GM18870 (cell line): ENCODE results near the gene CCDC142.
"Not testable (repeated sequence)": the region's sequence is repeated elsewhere in the genome, so short reads cannot be mapped to it uniquely, and the experiment has no call there.

ENCODE experiments used
- ATAC-seq: cut with Tn5 transposase; IDR thresholded peaks from one replicate; pipeline ENCODE4 v1.9.1; 2021; ENCODE audit warnings: moderate library complexity; ENCODE audit not compliant: unreplicated experiment

The CCDC142 gene

GRCh38 chr2:74471332-74472065, 11.3 kb downstream of the CCDC142 start:
- ATAC-seq: no peak

- ATAC-seq: not testable (repeated sequence)
Measured at GRCh38 chr2:74470742-74471141, 12.1 kb downstream of the CCDC142 start.

DNA sequence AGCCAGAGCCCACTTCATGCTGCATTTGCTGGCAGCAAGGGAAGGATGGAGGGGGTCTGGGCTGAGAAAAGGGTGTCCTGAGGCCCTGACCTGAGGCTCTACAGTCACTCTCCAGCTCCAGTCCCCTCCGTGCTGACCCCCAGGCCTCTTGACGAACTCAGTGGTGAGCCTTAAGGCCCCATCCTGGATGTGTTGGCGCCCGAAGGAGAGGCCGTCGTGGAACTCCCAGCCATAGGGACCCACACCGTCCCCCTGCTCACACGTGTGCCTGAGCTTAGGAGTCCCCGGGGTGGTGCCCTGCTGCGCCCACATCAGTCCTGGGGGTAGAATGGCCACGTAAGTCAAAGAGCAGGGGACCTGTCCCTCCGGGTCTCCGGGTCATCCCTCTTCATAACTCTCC, 18.4 kb downstream of the CCDC142 start:
- no peak for ATAC-seq

GRCh38 chr2:74462786-74463105, 20.1 kb downstream of the CCDC142 start:
- no peak for ATAC-seq

GRCh38 chr2:74462054-74462785, 20.6 kb downstream of the CCDC142 start:
- no peak for ATAC-seq

DNA sequence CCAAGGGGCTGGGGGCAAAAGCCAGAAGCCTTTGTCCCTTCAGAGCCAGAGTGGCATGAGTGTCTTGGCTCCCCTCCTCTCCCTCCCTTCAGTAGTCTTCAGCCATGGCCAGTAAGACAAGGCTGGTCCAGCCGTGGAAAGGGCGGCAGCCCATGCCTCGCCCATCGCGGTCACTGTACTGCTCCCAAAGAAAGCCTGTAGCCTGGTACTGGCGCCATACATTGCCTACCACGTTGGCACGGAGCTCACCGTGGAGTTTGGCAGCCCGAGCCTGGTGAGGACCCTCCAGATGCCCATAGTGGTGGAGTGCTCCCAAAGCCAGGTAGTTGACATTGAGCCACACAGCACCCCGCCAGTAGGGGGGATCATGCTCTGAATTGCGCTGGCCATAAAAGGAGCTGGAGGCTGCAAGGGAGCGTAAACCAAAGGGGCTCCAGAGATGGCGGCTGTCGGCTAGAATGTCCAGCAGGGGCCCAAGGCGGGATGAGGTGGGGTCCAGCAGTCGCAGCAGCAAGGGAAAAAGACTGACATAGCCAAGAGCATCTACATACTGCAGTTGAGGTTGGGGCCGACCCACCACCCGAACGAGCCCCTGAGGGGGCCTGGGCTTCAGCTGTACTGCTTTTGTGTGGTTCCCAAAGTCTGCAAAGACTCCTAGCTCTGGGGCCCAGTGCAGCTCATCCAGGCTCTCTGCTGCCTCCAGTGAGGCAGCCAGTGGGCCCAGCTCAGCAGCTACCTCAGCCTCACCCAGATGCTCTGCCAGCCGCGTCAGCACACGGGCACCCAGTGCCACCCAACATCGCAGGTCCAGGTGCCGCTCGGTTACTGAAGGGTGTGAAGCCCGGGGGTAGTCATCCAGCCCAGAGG, 21.4 kb downstream of the CCDC142 start:
- no peak for ATAC-seq

DNA sequence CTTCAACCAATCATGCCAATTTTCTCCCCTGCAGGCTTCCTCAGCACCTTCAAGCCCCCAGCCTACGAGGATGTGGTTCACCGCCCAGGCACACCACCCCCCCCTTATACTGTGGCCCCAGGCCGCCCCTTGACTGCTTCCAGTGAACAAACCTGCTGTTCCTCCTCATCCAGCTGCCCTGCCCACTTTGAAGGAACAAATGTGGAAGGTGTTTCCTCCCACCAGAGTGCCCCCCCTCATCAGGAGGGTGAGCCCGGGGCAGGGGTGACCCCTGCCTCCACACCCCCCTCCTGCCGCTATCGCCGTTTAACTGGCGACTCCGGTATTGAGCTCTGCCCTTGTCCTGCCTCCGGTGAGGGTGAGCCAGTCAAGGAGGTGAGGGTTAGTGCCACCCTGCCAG, 22.6 kb downstream of the CCDC142 start:
- not testable (repeated sequence) for ATAC-seq

- not testable (repeated sequence) for ATAC-seq
Measured at GRCh38 chr2:74459503-74460118, 23.2 kb downstream of the CCDC142 start.

DNA sequence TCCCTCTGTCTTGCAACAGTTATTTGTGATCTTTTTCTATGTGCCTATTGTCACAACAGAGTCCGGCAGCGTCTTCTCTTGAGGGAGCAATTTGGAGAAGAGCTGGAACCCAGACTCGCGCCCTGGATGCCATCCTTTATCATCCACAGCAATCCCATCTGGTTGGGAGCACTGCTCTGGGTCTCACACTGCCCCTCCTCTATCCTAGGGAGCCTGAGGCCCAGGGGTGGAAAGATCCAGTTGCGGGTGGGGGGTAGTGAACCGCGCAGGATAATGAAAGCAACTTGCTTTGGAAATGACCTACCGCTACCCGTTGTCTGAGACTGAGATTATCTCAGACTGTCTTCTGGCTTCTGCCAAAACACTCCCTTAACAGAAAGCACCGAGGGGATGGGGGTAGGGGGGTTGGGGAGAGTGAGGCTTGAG, 23.8 kb downstream of the CCDC142 start:
- ATAC-seq: no peak

GRCh38 chr2:74458132-74458937, 24.5 kb downstream of the CCDC142 start, which contains the start of gene WBP1:
WBP1 (plus strand) TSS chr2:74458438; CDS start chr2:74458603, 165 bp downstream.
- ATAC-seq: peak; percentile 89

DNA sequence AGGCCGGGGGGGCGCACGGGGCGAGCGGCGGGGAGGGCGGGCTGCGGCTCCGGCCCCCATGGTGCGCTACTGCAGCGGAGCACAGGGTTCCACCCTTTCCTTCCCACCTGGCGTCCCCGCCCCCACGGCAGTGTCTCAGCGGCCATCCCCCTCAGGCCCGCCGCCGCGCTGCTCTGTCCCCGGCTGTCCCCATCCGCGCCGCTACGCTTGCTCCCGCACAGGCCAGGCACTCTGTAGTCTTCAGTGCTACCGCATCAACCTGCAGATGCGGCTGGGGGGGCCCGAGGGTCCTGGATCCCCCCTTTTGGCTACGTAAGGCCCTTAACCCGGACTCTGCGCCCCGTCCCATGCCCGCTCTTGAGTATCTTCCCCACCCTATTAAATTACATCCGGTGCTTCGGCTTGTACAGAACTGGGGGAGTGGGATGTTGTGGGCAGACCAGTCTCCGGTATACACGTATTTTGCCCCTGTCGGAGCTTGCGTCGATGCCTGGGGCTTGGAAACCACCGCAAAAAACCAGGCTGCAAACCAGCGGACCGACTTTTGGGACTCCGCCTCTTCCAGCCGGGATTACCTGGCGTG, 25.2 kb downstream of the CCDC142 start:
- peak; percentile 16 for ATAC-seq

- no peak for ATAC-seq
Measured at GRCh38 chr2:74457129-74457548, 25.7 kb downstream of the CCDC142 start.

DNA sequence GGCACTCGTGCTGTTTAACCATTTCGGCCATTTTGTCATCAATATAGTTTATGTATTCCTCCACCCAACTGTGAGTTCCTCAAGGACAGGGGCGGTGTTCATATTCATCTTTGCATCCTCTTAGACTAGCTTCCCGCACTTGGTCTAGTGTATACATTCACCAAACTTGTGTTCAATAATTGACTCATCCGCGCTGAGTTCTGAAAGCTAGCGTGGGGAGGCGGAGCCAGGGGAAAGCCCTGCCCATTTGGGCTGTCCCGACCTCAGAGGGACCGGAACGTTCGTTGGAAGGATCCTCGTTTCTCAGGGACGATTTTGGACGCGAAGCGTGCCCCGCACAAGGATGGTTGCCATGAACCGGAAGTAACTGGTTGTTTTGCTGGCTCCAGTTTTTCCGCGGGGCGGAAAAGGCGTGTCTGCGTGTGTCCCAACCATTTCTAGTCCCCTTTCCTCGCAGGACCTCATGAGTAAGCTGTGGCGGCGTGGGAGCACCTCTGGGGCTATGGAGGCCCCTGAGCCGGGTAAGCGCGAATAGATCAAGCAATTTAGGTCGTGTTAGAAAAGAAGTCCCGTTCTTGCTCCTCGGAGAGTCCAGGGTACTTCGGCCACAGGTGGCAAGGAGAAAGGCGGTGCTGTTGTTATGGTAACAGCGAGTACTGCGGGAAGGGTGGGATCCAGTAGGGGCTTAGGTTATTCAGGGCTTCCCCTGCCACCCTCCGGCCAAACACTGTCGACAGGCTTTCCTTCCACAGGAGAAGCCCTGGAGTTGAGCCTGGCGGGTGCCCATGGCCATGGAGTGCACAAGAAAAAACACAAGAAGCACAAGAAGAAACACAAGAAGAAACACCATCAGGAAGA, 27.9 kb downstream of the CCDC142 start, which contains the start of gene INO80B:
Gene INO80B (plus strand): TSS at position 434 of the 858 bp plus-strand sequence. CDS start 30 bp downstream, at position 464.
- ATAC-seq: peak; percentile 53

DNA sequence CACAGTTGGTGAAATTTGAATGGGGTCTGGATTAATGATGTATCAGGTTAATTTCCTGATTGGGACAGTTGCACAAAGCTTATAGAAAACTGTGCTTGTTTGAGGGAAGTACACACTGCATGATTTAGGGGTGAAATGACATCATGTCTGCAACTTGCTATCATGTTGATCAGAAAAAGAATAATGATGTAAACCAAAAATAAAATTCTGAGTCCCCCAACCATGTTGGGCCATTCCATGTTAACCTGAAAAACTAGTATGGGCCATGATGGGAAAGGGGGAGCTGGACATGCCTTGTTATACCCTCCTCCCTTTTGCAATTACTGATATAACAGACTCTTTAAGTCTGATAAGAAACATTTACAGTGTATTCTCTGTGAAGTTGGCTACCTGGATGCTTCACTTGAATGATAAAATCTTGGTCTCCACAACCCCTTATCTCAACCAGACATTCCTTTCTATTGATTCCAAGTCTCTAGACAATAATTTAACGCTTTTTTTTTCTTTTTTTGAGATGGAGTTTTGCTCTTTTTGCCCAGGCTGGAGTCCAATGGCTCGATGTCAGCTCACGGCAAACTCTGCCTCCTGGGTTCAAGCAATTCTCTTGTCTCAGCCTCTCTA, 32.1 kb downstream of the CCDC142 start:
- ATAC-seq: no peak

DNA sequence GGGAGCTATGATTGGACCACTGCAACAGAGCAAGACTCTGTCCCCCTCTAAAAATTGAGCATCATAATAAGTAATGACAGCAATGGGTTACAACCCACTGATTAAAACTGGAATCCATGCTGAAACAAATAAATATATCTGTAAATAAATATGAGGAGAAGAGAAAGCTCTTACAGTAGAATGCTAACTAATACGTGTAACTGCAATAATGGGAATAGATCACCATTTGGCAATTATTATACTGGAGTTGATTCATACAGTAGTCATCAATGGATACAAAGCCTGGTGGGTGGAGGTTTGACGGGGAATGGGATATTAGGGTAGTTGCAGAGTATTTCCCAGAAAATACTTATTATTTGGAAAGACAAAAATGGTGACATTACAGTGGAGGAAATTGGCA, 34.0 kb downstream of the CCDC142 start:
- no peak for ATAC-seq

DNA sequence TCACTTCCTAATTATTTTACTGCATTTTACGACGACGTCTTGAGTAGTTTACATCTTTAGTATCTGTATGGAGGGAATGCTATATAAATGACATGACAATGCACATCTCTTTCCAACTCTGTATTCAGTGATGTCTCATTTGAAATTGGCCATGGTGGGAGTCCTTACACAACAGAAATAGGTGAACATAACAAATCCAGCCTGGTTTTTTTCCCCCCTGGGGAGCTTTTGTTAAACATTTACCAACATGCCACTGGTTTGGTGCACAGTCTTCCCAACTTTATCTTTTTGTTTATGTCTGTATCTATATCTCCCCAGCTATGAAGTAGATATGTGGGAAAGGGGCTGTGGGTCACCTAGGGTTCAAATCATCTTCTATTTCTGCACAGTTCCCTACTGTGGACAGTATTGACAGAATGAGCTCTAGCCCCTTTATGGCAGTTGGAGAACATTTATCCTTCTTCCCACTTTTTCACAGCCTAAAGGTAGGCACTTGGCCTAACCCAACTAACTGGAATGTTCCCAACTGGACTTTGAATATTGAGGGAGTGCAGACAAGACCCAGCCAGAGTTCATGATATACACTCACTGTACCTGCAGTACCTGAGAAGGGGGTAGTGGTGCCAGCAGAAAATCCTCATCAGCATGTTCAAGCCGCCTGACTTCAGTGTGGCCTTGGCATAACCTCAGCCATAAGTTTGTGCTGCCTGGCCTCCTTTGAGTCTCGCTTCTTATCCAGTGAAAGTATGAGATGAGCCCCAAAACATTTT, 35.4 kb downstream of the CCDC142 start:
- ATAC-seq: no peak

DNA sequence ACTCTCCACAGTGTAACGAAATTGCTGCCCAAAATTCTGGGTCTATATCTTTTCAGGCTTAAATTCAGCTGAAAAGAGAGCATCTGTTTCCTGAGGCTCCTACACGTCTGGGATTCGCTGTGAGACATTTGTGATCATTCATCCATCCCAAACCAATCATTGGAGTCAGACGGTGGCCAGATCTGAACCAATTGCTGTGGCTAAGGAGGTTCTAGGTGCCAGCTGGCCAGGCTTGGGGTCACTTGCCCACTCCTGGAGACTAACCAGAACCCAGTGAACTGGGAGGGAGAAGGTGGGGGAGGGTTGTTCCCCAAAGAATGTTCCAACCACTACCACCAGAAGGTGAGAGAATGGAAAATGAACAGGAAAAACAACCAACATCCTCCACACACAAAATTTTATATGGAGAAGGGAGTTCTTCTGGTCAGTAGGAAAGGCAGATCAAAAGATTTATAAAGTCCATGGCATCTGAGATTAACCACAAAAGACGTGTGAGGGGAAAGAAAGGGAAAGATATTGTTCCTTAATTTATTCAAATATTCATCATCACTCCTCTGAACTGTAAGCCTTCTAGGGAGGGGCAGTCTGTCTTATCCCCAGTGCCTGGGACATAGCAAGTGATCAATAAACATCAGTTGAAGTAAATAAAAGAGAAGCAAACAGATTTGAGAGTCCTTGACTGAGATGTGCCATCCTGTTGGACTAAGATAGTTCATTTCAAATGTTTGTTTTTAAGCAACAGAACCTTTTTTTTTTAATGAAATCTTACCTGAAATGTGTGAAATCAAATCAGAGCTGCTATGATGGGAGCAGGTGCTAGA, 38.1 kb downstream of the CCDC142 start:
- no peak for ATAC-seq
